GM12878 (cell line): ENCODE data around the gene GADL1. TPM values are rescaled to one million over a fixed set of nuclear protein-coding genes. Genes with fewer than 3 reads are reported as not detected.
A peak's percentile ranks its signal among the peaks of the same experiment; 100 is the strongest.

Experiments
- ATAC-seq: fragments of 200-7000 bp; cut with Tn5 transposase; 3 replicates; pipeline ENCODE4 v1.9.1; 2020; ENCODE audit warnings: mild to moderate bottlenecking, moderate library complexity
- BruUV-seq: library from RNA; stranded (reverse); fragments of 400-500 nt; replicated peaks from 2 replicates; lab custom pipeline; 2021; lab: Mats Ljungman, UMichigan
- CTCF ChIA-PET: fragments of 300-600 bp; sonication (Branson Sonifier 250); formaldehyde crosslinking; extraction: SDS; loops from one replicate; lab custom pipeline; 2021; ENCODE audit warnings: inconsistent platforms; lab: Yijun Ruan, JAX
- POLR2A ChIA-PET: fragments of 350-600 bp; formaldehyde crosslinking; extraction: SDS; loops from one replicate; lab custom pipeline; 2021; ENCODE audit warnings: inconsistent platforms; lab: Charles Lee
- RAD21 ChIA-PET: fragments of 300-600 bp; sonication (Branson Sonifier 250); formaldehyde crosslinking; loops from one replicate; lab custom pipeline; 2023; ENCODE audit warnings: antibody characterized with exemption; ENCODE audit not compliant: unreplicated experiment; lab: Charles Lee
- SMC1A ChIA-PET: fragments of 300-600 bp; sonication (Branson Sonifier 250); formaldehyde crosslinking; loops from one replicate; lab custom pipeline; 2023; ENCODE audit not compliant: unreplicated experiment, uncharacterized antibody; lab: Charles Lee
- DNase-seq: peaks from one replicate; pipeline ENCODE4 v3.0.0-alpha.2; 2011; ENCODE audit warnings: low read depth, low spot score
- FAIRE-seq: peaks from 3 replicates; lab custom pipeline; 2011; peaks lifted over from hg19 to GRCh38; lab: Jason Lieb, UNC
- H2AFZ ChIP-seq: 2 replicates; pipeline ENCODE4 v1.6.0; 2011; ENCODE audit warnings: low read depth, low read length, control low read depth; ENCODE audit not compliant: control insufficient read depth
- H3K27ac ChIP-seq: 2 replicates; pipeline ENCODE4 v1.5.1; 2011; ENCODE audit warnings: control low read depth; ENCODE audit not compliant: control insufficient read depth, insufficient read depth
- H3K27me3 ChIP-seq, 2 experiments: replicated peaks in 1 of 2; 2 replicates each; pipeline versions ENCODE4 v1.6.0 to v1.6.1; 2011; ENCODE audit warnings: low read length in 1 of 2; ENCODE audit not compliant: control insufficient read depth in 2 of 2, insufficient read depth in 2 of 2
- H3K36me3 ChIP-seq, 2 experiments: 2 replicates each; pipeline ENCODE4 v1.5.1; 2011; ENCODE audit warnings: low read length in 1 of 2; ENCODE audit not compliant: control insufficient read depth in 2 of 2, insufficient read depth in 2 of 2
- H3K4me1 ChIP-seq: 2 replicates; pipeline ENCODE4 v1.6.1; 2011; ENCODE audit warnings: mild to moderate bottlenecking, low read length, moderate library complexity, mixed read lengths; ENCODE audit not compliant: control insufficient read depth, insufficient read depth
- H3K4me2 ChIP-seq: 2 replicates; pipeline ENCODE4 v1.6.0; 2011; ENCODE audit warnings: control low read depth; ENCODE audit not compliant: control insufficient read depth, insufficient read depth
- H3K4me3 ChIP-seq: fragments of 200-600 bp; sonication (generic); 2 replicates; pipeline ENCODE4 v1.5.1; 2016
- H3K79me2 ChIP-seq: 2 replicates; pipeline ENCODE4 v1.6.0; 2011; ENCODE audit warnings: low read length; ENCODE audit not compliant: control insufficient read depth, insufficient read depth
- H3K9ac ChIP-seq: 2 replicates; pipeline ENCODE4 v1.8.0; 2011; ENCODE audit warnings: low read length, control low read depth, mixed read lengths; ENCODE audit not compliant: control insufficient read depth, insufficient read depth
- H3K9me3 ChIP-seq: replicated peaks from 3 replicates; pipeline ENCODE4 v1.5.1; 2011; ENCODE audit warnings: mild to moderate bottlenecking, low read length; ENCODE audit not compliant: control insufficient read depth, insufficient read depth
- H4K20me1 ChIP-seq: 2 replicates; pipeline ENCODE4 v1.6.0; 2011; ENCODE audit not compliant: control insufficient read depth, insufficient read depth
- E2F8 ChIP-seq: fragments of 450-650 bp; IDR thresholded peaks from 2 replicates; pipeline ENCODE4 v1.6.1; 2018; ENCODE audit warnings: mild to moderate bottlenecking, low read depth, moderate library complexity; ENCODE audit not compliant: partially characterized antibody
- EP300 ChIP-seq, 2 experiments: fragments of 150-350 bp in 1 of 2; IDR thresholded peaks; 2 replicates each; pipeline ENCODE4 v1.6.1; 2011 to 2012; ENCODE audit warnings: low read depth in 2 of 2, low read length in 2 of 2, borderline replicate concordance in 1 of 2, improper control_type of control experiment in 1 of 2, inconsistent platforms in 1 of 2; ENCODE audit not compliant: control insufficient read depth in 1 of 2
- RAD21 ChIP-seq: IDR thresholded peaks from 2 replicates; pipeline ENCODE4 v1.6.1; 2011; ENCODE audit warnings: mild to moderate bottlenecking, low read depth, low read length, moderate library complexity; ENCODE audit not compliant: insufficient read depth
- SMC3 ChIP-seq: IDR thresholded peaks from 2 replicates; pipeline ENCODE4 v1.6.1; 2011; ENCODE audit warnings: low read length, improper control_type of control experiment, borderline replicate concordance
- TCF7 ChIP-seq: IDR thresholded peaks from 2 replicates; pipeline ENCODE4 v1.6.1; 2014; ENCODE audit warnings: antibody characterized with exemption, borderline replicate concordance
- YY1 ChIP-seq: IDR thresholded peaks from 2 replicates; pipeline ENCODE4 v1.6.1; 2011; ENCODE audit warnings: low read depth, mild to moderate bottlenecking, low read length
- ZNF687 ChIP-seq: fragments of 450-650 bp; IDR thresholded peaks from 2 replicates; pipeline ENCODE4 v1.6.1; 2017; ENCODE audit warnings: mild to moderate bottlenecking, moderate library complexity
- WGBS: methylation state at CpG from one replicate; pipeline ENCODE4 v1.1.6; 2016; ENCODE audit warnings: low lambda C conversion rate; ENCODE audit not compliant: insufficient replicate concordance, insufficient coverage; ENCODE audit errors: missing lambda C conversion rate; 5-methylcytosine and 5-hydroxymethylcytosine counted together
- in situ Hi-C: fragments of 300-500 bp; cut with MboI; formaldehyde crosslinking; loops from 9 replicates; pipeline ENCODE4 v1.14.3; 2018; ENCODE audit warnings: mixed read lengths
- intact Hi-C: fragments of 100-400 bp; cut with micrococcal nuclease; formaldehyde crosslinking; loops from one replicate; pipeline ENCODE4 v1.14.2; 2022; ENCODE audit not compliant: unreplicated experiment
- polyA plus RNA-seq, 11 experiments: library from polyadenylated mRNA; depleted of rRNA in 4 of 11; unstranded in 6 of 11; stranded (reverse) in 5 of 11; fragments of >200 nt; fragmentation: Nextera tagmentation in 4 of 11; fragmentation: Illumina TruSeq in 1 of 11; extraction: Ambion mirVana in 4 of 11; extraction: Trizol in 1 of 11; gene quantifications; 1 replicate in 1 of 11; 2 replicates in 10 of 11; pipeline versions ENCODE4 v1.2.1 to v1.2.3, GENCODE V29; 2011 to 2016; ENCODE audit warnings: inconsistent platforms in 2 of 11, missing spikeins in 2 of 11, low read depth in 1 of 11
- total RNA-seq, 4 experiments: library from RNA; depleted of rRNA in 3 of 4; stranded (reverse); fragments of >200 nt in 3 of 4; fragmentation: Illumina TruSeq in 1 of 4; extraction: Trizol in 1 of 4; gene quantifications; 2 replicates each; pipeline versions ENCODE4 v1.2.1 to v1.2.3, GENCODE V29; 2013 to 2021
- TF ChIP-seq, protein P1 (sequence below), 3 experiments: IDR thresholded peaks in 2 of 3; conservative IDR thresholded peaks in 1 of 3; 2 replicates each; pipeline ENCODE4 v1.5.1; 2011; ENCODE audit warnings: low read depth in 3 of 3, low read length in 3 of 3, mild to moderate bottlenecking in 3 of 3, control low read depth in 2 of 3, moderate library complexity in 2 of 3, inconsistent platforms in 1 of 3, mixed read lengths in 1 of 3; ENCODE audit not compliant: control insufficient read depth in 2 of 3, insufficient read depth in 1 of 3; ENCODE audit errors: extremely low read depth in 1 of 3

Gene GADL1
- total and polyA plus RNA-seq, 10 of the 15 experiments (the other 5 are each of a cell fraction or from before 2014, with no cell fraction given) = 0.04 TPM; not detected in 9

DNA sequence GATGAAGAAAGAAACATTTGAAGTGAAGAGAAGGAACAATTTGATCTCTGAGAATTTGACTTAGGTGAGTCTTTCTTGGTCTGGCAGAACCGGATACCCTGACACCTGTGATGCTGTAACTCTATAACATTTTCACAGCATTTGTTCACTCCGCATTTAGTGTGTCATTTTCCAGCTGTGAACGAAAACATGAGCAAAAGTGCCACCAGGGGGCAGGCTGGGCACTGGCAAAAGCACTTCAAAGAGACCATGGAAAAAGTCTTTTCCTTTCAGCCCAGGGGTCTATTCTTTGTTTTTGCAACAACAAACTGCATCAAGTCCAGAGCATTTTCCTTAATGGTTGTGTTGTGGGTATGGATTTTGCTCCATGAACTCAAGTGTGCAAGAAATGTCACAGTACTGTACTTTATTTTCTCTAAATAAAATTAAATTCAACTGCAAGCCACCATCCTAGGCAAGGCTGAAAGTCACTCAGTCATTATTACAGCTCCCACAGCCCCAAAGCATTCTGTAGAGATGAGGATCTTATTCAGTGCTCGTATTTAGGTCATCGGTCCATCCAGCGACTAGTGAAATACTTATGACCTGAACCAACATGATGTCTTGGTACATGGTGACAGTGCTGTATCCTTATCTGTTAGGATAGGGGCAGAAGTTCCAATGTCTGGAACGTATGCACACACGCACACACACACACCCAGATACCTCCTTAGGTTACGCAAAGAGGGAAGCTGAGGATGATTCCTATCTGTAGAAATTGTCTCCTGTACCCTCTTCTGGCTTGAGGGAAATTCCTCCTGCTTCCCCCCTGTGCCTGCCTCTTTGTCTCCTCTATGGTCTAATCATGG, 125.5 kb downstream of the GADL1 start:
- Histone ChIP-seq H3K4me3 (no peak overlapping the region), H3K27ac (no peak overlapping the region), H3K4me2 (no peak overlapping the region), H3K9ac (no peak overlapping the region), H2AFZ (no peak overlapping the region), H3K9me3 (no peaks in the 10 kb centered on the region), H3K4me1 (no peaks in the 10 kb centered on the region), H3K79me2 (no peaks in the 10 kb centered on the region), H3K27me3 (no peaks in the 10 kb centered on the region; a peak in 2 of 4 replicates), H4K20me1 (no peaks in the 10 kb centered on the region), H3K36me3 (no peaks in the 10 kb centered on the region)
- CTCF ChIA-PET = interaction anchor here (0.7 to 4.3 kb wide), 17 partner anchors 8 to 1000 kb away, joined by 3 to 21 read pairs (median 4); partner anchors contain the start of gene STT3B
- ATAC-seq = peak; percentile 75
- TF ChIP-seq, protein P1, sequence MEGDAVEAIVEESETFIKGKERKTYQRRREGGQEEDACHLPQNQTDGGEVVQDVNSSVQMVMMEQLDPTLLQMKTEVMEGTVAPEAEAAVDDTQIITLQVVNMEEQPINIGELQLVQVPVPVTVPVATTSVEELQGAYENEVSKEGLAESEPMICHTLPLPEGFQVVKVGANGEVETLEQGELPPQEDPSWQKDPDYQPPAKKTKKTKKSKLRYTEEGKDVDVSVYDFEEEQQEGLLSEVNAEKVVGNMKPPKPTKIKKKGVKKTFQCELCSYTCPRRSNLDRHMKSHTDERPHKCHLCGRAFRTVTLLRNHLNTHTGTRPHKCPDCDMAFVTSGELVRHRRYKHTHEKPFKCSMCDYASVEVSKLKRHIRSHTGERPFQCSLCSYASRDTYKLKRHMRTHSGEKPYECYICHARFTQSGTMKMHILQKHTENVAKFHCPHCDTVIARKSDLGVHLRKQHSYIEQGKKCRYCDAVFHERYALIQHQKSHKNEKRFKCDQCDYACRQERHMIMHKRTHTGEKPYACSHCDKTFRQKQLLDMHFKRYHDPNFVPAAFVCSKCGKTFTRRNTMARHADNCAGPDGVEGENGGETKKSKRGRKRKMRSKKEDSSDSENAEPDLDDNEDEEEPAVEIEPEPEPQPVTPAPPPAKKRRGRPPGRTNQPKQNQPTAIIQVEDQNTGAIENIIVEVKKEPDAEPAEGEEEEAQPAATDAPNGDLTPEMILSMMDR (IDR thresholded peaks at IDR 0.05 in 2 of 3, conservative IDR thresholded peaks at IDR 0.05 in 1 of 3; ENCODE audit: control insufficient read depth in 2 of 3, extremely low read depth in 1 of 3, insufficient read depth in 1 of 3, low read depth in 3 of 3, low read length in 3 of 3) = peak; percentile 77
- no peak for TF ChIP-seq E2F8
- TF ChIP-seq YY1 = peak; percentile 42; the same call in 1 of the 2 replicates
- no peak for TF ChIP-seq EP300 (IDR thresholded peaks at IDR 0.05; ENCODE audit: borderline replicate concordance in 1 of 2, control insufficient read depth in 1 of 2, low read depth in 2 of 2, low read length in 2 of 2)
- TF ChIP-seq ZNF687 = no peak
- TF ChIP-seq SMC3 = peak; percentile 84
- TF ChIP-seq RAD21 = peak; percentile 82
- peak; percentile 80; the same call in 1 of the 2 replicates for TF ChIP-seq TCF7
- in situ Hi-C loops = loop anchor here (5.0 kb wide), 1 partner anchor 363 kb away; no protein-coding TSS in a partner anchor
- DNase-seq = no peak
- POLR2A ChIA-PET = no interaction called here
- BruUV-seq = no TSS peak
- intact Hi-C loops = loop anchor here (1.0 to 10.0 kb wide), 4 partner anchors 363 to 999 kb away; partner anchors contain the start of gene STT3B
- peak; percentile 57 for FAIRE-seq
- RAD21 ChIA-PET = interaction anchor here (0.6 to 1.9 kb wide), 7 partner anchors 17 to 998 kb away, joined by 3 to 4 read pairs (median 3); no protein-coding TSS in a partner anchor
- 36% methylated on average over 9 of the region's 9 CpGs for WGBS
- SMC1A ChIA-PET = interaction anchor here (0.8 to 4.2 kb wide), 13 partner anchors 9 to 1386 kb away, joined by 3 to 16 read pairs (median 3); partner anchors contain the start of gene STT3B
